Measurements from ENCODE around the gene FAM53B.
A peak's percentile ranks its signal among the peaks of the same experiment; 100 is the strongest.
"Not testable (repeated sequence)": the region's sequence is repeated elsewhere in the genome, so short reads cannot be mapped to it uniquely, and the experiment has no call there.

The FAM53B gene

DNA sequence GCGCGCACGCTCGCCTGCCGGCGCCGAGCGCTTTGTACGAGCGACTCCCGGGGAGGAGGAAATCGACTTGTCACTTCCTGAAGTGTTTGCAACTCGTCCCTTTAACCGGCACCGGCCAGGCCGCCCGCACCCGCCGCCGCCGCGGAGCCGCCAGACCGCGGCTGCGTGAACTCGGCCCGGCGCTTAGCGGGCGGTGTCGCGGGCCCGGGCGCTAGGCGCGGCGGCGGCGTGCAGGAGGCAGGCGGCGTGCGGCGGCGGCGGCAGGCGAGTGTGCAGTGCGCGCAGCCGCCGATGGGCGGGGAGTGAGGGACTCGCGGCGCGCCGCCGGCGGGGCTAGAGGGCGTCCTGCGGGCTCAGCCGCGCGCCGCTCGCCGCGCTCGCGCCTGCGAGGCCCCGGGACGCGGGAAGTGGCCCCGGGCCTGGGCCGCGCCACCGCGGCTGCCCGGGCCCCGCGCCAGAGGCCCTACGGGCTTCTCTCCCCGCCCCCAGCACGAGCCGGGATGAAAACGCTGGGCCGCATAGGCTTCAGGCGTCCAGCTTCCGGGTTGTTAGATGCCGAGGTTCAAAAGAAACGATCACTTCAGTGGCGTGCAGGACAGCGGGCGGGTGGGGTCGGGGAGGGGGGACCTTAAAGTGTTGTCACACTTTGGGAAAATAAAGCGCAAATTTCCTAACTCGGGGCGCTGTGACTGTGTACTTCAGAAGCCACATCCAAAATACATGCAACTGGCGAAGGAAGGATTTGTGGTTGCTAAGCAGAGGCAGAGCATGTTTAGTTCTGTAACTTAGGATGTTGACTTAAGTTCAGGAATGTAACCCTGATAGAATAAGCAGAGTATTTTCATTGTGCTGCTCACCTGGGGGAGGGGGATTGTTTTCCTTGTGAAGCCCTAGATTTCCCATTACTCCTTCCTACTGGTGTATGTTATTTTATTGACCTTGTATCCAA, at the start of gene FAM53B:
FAM53B (minus strand) TSS at position 277 of the 949 bp plus-strand sequence. CDS start 37,665 bp downstream, outside the sequence.
- DNase-seq (ENCODE audit: low read depth): no peak

GRCh38 chr10:124792998-124793352, 48.8 kb upstream of the FAM53B start:
- no peak for DNase-seq (ENCODE audit: low read depth)

DNA sequence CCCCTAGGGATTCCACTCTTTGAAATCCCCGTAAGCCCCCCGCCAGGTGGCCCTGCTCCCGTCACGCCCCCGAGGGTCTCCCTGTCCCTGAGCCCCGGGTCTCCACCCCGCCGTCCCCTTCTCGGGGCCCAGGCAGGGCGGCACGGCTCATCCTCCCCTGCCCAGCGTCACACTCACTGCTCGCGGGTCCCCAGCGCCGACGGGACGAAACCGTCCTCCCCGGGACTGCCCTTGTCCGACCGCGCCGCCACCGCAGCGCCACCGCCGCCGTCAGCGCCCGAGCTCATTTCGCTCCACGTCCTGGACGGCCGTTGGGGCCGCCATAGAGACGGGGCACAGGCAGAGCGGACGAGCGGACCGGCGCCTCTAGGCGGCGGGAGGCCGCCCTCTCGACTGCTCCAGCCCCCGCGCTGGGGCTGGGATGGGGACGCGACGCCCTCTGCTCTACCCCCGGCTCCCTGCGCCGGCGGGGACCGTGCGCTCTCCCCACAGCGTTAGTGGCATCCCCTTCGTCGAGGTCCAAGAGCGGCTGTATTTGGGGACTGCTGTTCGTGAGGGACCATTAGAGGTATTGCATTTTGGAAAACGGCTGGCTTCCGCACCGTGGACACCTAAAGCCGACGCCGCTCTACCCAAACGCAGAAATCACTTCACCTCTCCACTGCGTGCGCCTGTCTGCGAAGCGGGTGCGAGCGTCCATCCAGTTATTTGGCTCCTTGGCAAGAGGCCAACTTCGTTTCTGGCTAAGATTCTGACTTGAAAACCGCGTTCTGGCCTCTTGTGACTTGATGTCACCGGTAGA, 47.6 kb upstream of the FAM53B start, which contains the start of gene EEF1AKMT2:
EEF1AKMT2 (minus strand) TSS at position 341 of the 802 bp plus-strand sequence; CDS start at position 287, 54 bp downstream.
- DNase-seq (ENCODE audit: low read depth): peak; percentile 53

DNA sequence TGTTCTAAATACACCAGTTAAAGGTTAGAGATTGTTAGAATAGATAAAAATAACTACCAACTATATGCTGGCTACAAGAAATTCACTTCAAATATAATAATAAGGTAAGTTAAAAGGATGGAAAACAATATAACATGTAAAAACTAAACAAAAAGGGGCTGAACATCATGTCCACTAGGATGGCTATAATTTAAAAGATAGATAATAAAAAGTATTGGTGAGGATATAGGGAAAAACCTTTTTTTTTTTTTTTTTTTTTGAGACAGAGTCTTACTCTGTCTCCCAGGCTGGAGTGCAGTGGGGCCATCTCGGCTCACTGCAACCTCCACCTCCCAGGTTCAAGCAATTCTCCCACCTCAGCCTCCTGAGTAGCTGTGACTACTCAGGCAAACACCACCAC, 38.7 kb upstream of the FAM53B start:
- not testable (repeated sequence) for DNase-seq (ENCODE audit: low read depth)

DNA sequence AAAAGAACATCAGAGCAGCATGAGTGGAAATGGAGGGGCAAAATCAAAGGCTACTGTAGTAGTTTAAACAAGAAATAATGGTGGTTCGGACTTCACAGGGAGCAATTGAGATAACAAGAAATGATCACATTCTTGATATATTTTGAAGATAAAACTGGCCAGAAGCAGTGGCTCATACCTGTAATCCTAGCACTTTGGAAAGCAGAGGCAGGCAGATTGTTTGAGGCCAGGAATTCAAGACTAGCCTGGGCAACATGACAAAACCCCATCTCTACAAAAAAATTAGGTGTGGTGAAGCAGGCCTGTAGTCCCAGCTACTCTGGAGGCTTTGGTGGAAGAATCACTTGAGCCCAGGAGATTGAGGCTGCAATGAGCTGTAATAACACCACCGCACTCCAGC, 24.6 kb upstream of the FAM53B start:
- no peak for DNase-seq (ENCODE audit: low read depth)

DNA sequence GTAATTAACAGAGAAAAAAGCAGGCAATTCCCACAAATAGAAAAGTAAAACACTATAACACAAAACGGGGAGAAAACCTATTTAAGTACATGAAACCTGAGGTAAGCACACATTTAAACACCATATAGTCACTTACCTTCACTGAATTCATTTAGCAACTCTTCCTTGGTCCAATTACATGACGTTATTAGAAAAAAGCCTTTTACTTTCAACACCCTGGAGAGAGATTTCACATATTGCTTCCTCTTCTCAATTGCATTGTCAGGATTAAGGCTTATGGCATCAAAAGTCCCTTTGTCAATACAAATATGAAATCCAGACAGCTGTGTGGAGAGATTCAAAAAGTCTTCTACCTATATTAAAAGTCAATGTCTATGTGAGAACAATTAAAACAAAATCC, 21.1 kb upstream of the FAM53B start:
- DNase-seq (ENCODE audit: low read depth): no peak

DNA sequence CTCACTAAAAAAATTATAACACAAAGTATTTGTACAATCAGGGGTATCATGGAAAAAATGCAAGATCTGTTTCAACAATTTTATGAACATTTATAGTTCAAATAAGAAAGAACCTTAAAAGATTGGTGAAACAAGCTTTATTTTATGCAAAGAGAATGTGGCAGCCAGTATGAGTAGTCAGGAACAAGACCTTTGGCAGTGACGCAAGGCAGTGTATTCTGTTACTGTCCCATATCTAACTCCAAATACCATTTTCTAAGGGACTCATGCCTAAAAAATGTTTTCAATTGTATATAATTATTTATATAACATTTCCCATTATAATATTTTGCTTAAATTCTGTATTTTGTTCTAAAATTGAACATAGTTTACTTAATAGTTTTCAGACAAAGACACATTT, 19.1 kb upstream of the FAM53B start:
- no peak for DNase-seq (ENCODE audit: low read depth)

- no peak for DNase-seq (ENCODE audit: low read depth)
Measured at GRCh38 chr10:124762281-124762680, 18.1 kb upstream of the FAM53B start.

- DNase-seq (ENCODE audit: low read depth): no peak
Measured at GRCh38 chr10:124756156-124756903, 12.2 kb upstream of the FAM53B start.

DNA sequence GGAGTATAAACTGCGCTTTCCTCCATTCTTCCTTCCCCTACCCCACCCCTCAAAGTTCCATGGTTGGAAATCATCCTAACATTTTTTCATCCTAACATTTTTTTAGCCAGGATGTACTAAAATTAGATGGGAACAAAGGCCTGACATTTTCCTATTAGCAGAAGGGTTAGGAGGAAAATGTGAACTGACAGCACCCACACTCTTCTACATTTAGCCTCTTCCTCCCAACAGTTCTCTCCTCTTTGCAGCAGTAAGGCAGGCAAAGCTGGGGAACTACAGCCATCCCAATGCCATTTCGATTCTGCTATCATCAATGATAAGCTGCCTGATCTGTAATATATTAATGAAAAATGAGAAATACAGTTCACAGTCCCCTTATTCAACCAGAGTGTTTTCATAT, 11.4 kb upstream of the FAM53B start:
- no peak for DNase-seq (ENCODE audit: low read depth)

DNA sequence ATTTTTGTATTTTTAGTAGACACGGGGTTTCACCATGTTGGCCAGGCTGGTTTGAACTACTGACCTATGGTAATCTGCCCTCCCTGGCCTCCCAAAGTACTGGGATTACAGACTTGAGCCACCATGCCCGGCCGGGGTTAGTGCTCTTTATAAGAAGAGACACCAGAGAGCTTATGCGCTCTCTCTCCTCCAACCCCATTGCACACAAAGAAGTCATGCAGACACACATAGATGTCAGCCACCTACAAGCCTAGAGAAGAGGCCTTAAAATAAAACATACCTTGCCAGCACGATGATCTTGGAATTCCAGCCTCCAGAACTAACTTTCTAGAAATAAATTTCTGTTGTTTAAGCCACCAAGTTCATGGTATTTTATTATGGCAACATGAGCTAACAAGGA, 10.0 kb upstream of the FAM53B start:
- DNase-seq (ENCODE audit: low read depth): no peak

DNA sequence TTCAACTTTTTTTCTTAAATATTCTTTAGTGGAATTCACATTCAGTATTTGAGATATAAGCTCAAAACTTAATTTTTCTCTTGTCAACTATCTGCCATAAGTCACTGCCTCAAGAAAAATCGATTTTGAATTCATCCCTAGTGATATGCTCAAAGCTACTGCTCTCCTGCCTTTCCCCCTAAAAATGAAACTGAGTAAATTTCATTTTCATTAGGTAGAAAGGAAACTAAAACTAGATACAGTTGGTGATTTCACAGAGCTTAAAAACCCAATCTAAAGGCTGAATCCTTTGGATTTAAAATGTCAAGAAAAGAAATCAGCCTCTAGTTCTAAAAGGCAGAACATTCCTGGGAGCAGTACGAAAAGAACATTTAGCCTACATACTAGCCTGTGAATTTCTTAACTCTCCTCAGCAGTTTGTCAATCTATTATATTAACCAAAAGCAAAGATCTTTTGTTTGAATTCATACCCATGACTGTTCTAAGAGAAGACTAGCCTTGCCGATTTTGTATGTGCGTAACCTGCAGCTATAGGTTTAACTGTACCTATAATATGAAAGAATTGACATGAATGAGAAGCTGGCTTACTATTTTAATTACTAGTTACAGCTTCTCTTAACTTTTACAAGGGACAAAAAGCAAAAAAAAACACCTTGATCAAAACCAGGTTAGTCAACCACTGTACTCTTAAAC, 4.9 kb upstream of the FAM53B start:
- DNase-seq (ENCODE audit: low read depth): no peak

GRCh38 chr10:124748166-124748565, 4.0 kb upstream of the FAM53B start:
- no peak for DNase-seq (ENCODE audit: low read depth)

GRCh38 chr10:124747745-124748144, 3.6 kb upstream of the FAM53B start:
- DNase-seq (ENCODE audit: low read depth): no peak

DNA sequence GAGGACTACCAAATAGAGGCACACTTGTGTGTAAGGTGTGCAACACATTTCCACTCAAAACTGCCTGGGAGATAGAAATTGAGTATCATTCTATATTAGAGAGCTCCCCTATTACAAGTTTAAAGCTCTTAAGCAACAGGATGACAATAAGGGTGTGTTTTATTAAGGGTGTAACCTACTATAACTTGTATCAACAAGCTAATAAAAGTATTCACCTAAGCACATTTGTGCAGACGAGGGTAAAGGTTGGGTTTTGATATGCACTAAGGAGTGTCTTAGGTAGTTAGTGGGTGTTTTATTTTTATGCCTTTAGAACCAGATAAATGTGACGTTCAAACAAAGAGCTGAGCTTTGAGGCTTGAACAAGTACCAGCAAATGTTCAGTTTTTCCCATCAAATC, 2.8 kb upstream of the FAM53B start:
- DNase-seq (ENCODE audit: low read depth): no peak

DNA sequence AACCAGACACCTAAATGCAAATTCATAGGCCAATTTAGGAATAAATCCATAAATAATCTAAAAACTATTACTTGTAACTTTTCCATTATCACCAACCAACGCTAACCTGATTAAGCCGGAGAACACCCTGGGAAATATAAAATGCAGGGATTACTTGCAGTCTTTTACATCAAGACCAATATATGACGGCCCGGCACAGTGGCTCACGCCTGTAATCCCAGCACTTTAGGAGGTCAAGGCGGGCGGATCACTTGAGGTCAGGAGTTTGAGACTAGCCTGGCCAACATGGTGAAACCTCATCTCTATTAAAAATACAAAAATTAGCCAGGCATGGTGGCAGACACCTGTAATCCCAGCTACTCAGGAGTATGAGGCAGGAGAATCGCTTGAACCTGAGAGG, 2.3 kb upstream of the FAM53B start:
- not testable (repeated sequence) for DNase-seq (ENCODE audit: low read depth)

- no peak for DNase-seq (ENCODE audit: low read depth)
Measured at GRCh38 chr10:124745673-124746072, 1.5 kb upstream of the FAM53B start.

DNA sequence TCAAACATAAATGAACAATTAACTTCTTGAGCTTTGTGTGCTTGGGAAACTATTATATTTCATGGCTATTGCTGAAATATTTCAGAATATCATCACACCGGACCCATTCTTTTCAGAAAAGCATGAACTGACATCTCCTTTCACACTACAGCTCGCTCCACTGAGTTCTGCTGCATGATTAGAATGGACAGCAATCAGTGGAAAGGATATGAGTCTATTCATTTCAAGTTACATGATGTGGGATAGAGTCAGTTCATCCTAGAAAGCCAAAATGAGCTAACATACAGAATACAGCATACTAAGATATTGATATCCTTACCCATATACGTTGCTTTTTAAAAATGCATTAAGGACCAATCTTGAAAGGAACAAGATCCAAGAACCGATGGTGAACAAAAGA, 1.1 kb upstream of the FAM53B start:
- no peak for DNase-seq (ENCODE audit: low read depth)

GRCh38 chr10:124743191-124744101, 732 bp downstream of the FAM53B start:
- DNase-seq (ENCODE audit: low read depth): no peak

DNA sequence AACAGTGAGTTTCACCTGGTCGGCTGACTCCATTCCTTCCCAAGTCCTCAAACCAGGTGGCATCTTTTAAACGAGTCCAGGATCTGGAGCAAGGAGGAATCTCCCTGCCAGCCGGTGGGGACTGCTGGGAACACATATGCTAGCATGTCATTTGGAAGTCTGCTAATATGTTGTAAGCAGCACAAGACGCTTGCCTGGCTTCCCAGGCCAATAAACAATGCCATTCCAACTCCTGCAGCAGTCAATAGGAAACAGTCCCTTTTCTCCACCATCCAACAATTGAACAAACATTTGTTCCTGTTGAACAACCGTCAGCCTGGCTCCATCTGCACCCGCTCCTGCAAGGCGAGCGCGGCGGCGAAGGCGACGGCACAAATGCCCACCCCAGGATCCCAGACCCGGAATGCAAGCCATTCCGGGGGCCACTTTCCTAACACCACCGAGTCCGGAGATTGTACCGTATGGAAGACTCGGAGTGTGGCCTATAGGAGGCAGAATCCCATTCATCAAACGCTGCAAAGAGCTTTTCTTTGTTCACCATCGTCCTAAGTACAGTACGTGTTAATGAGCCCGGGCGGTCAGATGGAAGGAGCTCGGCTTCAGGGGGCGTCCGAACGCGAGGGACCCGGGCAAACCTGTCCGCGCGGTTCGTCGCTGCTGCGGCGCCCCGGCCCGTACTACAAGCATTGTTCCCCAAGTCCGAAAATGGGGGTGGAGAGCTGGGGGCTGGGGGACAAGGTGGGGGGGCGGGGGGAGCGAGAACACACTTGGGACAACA, 1.6 kb downstream of the FAM53B start:
- no peak for DNase-seq (ENCODE audit: low read depth)
